ENCODE measurements around the gene SPOCK3. TPM values are rescaled to one million over a fixed set of nuclear protein-coding genes. Genes with fewer than 3 reads are reported as not detected.

Gene SPOCK3
- total RNA-seq, 1 experiment from 2014 or later, result not detected

DNA sequence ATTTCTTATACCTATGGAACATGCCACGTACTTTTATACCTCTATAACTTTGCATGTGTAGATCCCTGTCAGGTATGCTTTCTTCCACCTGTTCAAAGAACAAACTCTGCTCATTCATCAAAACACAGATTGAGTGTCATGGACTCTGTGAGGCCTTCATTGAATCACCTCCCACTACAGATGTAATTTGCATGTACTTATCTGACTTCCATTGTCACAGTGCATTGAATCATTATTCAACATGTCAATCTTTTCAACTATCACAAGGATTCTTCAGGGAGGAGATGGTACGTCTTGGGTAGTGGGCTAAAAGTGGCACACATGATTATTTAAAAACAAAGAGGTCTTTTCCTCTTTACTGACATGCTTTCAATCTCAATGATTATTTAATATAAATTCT is 24.1 kb downstream of the SPOCK3 start:
- ChIA-PET CTCF (no interaction called here), POLR2A (ENCODE audit: low non-redundant PET) (no interaction called here)
- Histone ChIP-seq H3K9me3 (ENCODE audit: low read depth, low read length, poor library complexity, severe bottlenecking) (no peaks in the 10 kb centered on the region), H3K36me3 (ENCODE audit: insufficient read depth, low read length, poor library complexity, severe bottlenecking) (no peaks in the 10 kb centered on the region), H3K4me3 (ENCODE audit: low read depth, low read length, poor library complexity, severe bottlenecking) (no peak overlapping the region), H3K27me3 (replicated peaks; ENCODE audit: insufficient read depth, low read depth, low read length, poor library complexity) (peaks cover 6% of the 10 kb centered on the region), H3K4me1 (ENCODE audit: insufficient read depth, low read length, poor library complexity, severe bottlenecking) (no peaks in the 10 kb centered on the region), H3K27ac (ENCODE audit: low read depth, low read length, poor library complexity, severe bottlenecking) (no peak overlapping the region)
- TF ChIP-seq CTCF (conservative IDR thresholded peaks at IDR 0.05; ENCODE audit: low read depth, low read length) (no peak), EZH2 (IDR thresholded peaks at IDR 0.05; ENCODE audit: borderline replicate concordance, low read depth, low read length, poor library complexity, severe bottlenecking) (no peak)
- no peak for DNase-seq (ENCODE audit: low spot score)
- no TSS peak for BruUV-seq (replicated peaks)
- intact Hi-C loops (cut with micrococcal nuclease; ENCODE audit: unreplicated experiment), result no loop called here

DNA sequence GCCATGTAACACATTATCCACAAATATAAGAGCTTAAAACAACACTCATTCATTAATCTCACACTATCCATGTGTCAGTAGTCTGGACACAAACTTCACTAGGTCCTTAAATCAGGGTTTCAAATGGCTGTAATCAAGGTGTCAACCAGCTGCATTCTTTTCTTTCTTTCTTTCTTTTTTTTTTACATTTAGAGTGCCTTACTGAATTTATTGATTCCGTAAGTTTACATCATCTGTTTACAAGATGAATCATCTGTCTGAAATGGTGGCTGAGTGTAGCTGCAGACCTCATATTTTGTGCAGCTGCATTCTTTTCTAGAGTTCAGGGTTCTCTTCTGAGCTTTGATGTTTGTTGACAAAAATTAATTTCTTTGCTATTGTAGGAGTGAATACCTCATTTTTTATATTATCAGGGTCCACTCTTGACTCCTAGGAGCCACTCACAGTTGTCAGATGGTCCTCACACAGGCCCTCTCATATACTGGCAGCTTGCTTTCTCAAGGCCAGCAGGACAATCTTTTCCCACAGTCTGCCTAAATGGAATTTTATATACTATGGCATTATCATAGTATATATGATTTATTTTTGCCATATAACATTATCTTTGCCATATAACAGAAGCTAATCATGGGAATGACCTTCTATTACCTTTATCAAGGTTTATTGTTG is 37.8 kb downstream of the SPOCK3 start:
- BruUV-seq (replicated peaks), result no TSS peak
- ChIA-PET POLR2A (ENCODE audit: low non-redundant PET) (no interaction called here), CTCF (no interaction called here)
- Histone ChIP-seq H3K36me3 (ENCODE audit: insufficient read depth, low read length, poor library complexity, severe bottlenecking) (no peaks in the 10 kb centered on the region), H3K4me3 (ENCODE audit: low read depth, low read length, poor library complexity, severe bottlenecking) (no peak overlapping the region), H3K27ac (ENCODE audit: low read depth, low read length, poor library complexity, severe bottlenecking) (no peak overlapping the region), H3K27me3 (replicated peaks; ENCODE audit: insufficient read depth, low read depth, low read length, poor library complexity) (no peaks in the 10 kb centered on the region), H3K9me3 (ENCODE audit: low read depth, low read length, poor library complexity, severe bottlenecking) (no peaks in the 10 kb centered on the region), H3K4me1 (ENCODE audit: insufficient read depth, low read length, poor library complexity, severe bottlenecking) (no peaks in the 10 kb centered on the region)
- DNase-seq (ENCODE audit: low spot score), result no peak
- intact Hi-C loops (cut with micrococcal nuclease; ENCODE audit: unreplicated experiment), result no loop called here
- TF ChIP-seq EZH2 (IDR thresholded peaks at IDR 0.05; ENCODE audit: borderline replicate concordance, low read depth, low read length, poor library complexity, severe bottlenecking) (no peak), CTCF (conservative IDR thresholded peaks at IDR 0.05; ENCODE audit: low read depth, low read length) (no peak)

GRCh38 chr4:167190379-167190778 is 43.9 kb downstream of the SPOCK3 start:
- no peak for TF ChIP-seq CTCF (conservative IDR thresholded peaks at IDR 0.05; ENCODE audit: low read depth, low read length)
- no peak for TF ChIP-seq EZH2 (IDR thresholded peaks at IDR 0.05; ENCODE audit: borderline replicate concordance, low read depth, low read length, poor library complexity, severe bottlenecking)
- CTCF ChIA-PET, result no interaction called here
- Histone ChIP-seq H3K9me3 (ENCODE audit: low read depth, low read length, poor library complexity, severe bottlenecking) (no peaks in the 10 kb centered on the region), H3K36me3 (ENCODE audit: insufficient read depth, low read length, poor library complexity, severe bottlenecking) (no peaks in the 10 kb centered on the region), H3K27ac (ENCODE audit: low read depth, low read length, poor library complexity, severe bottlenecking) (no peak overlapping the region), H3K4me3 (ENCODE audit: low read depth, low read length, poor library complexity, severe bottlenecking) (no peak overlapping the region), H3K27me3 (replicated peaks; ENCODE audit: insufficient read depth, low read depth, low read length, poor library complexity) (no peaks in the 10 kb centered on the region), H3K4me1 (ENCODE audit: insufficient read depth, low read length, poor library complexity, severe bottlenecking) (no peaks in the 10 kb centered on the region)
- intact Hi-C loops (cut with micrococcal nuclease; ENCODE audit: unreplicated experiment), result no loop called here
- BruUV-seq (replicated peaks), result no TSS peak
- POLR2A ChIA-PET (ENCODE audit: low non-redundant PET), result no interaction called here
- DNase-seq (ENCODE audit: low spot score), result no peak
